ENCODE data around the gene CCDC148. TPM values are rescaled to one million over a fixed set of nuclear protein-coding genes. Genes with fewer than 3 reads are reported as not detected.

The CCDC148 gene
- total RNA-seq, 1 experiment from 2014 or later = 7.2 TPM

GRCh38 chr2:158212301-158212700 lies 244.3 kb downstream of the CCDC148 start:
- DNase-seq (ENCODE audit: low read depth) = no peak
- in situ Hi-C loops (cut with HindIII; ENCODE audit: low pct_unique_long_range_greater_than_20kb, low sequenced_read_pairs) = no loop called here

GRCh38 chr2:158211502-158211901 lies 245.1 kb downstream of the CCDC148 start:
- in situ Hi-C loops (cut with HindIII; ENCODE audit: low pct_unique_long_range_greater_than_20kb, low sequenced_read_pairs) = no loop called here
- no peak for DNase-seq (ENCODE audit: low read depth)

GRCh38 chr2:158207354-158207753 lies 249.2 kb downstream of the CCDC148 start:
- no peak for DNase-seq (ENCODE audit: low read depth)
- in situ Hi-C loops (cut with HindIII; ENCODE audit: low pct_unique_long_range_greater_than_20kb, low sequenced_read_pairs) = no loop called here

- in situ Hi-C loops (cut with HindIII; ENCODE audit: low pct_unique_long_range_greater_than_20kb, low sequenced_read_pairs) = no loop called here
Observed at GRCh38 chr2:158205215-158205614, 251.3 kb downstream of the CCDC148 start.

GRCh38 chr2:158204741-158205165 lies 251.8 kb downstream of the CCDC148 start:
- no peak for DNase-seq (ENCODE audit: low read depth)
- in situ Hi-C loops (cut with HindIII; ENCODE audit: low pct_unique_long_range_greater_than_20kb, low sequenced_read_pairs) = no loop called here

More at GRCh38 chr2:158205215-158205614, 251.3 kb downstream of the CCDC148 start:
- DNase-seq (ENCODE audit: low read depth) = no peak

- in situ Hi-C loops (cut with HindIII; ENCODE audit: low pct_unique_long_range_greater_than_20kb, low sequenced_read_pairs) = no loop called here
- no peak for DNase-seq (ENCODE audit: low read depth)
Observed at GRCh38 chr2:158202161-158202815, 254.3 kb downstream of the CCDC148 start.

- DNase-seq (ENCODE audit: low read depth) = no peak
- in situ Hi-C loops (cut with HindIII; ENCODE audit: low pct_unique_long_range_greater_than_20kb, low sequenced_read_pairs) = no loop called here
Observed at GRCh38 chr2:158199928-158200650, 256.5 kb downstream of the CCDC148 start.

- in situ Hi-C loops (cut with HindIII; ENCODE audit: low pct_unique_long_range_greater_than_20kb, low sequenced_read_pairs) = no loop called here
- no peak for DNase-seq (ENCODE audit: low read depth)
Observed at GRCh38 chr2:158197940-158198339, 258.6 kb downstream of the CCDC148 start.

- in situ Hi-C loops (cut with HindIII; ENCODE audit: low pct_unique_long_range_greater_than_20kb, low sequenced_read_pairs) = no loop called here
- no peak for DNase-seq (ENCODE audit: low read depth)
Observed at GRCh38 chr2:158194229-158194628, 262.3 kb downstream of the CCDC148 start.

GRCh38 chr2:158192515-158193443 lies 263.8 kb downstream of the CCDC148 start:
- in situ Hi-C loops (cut with HindIII; ENCODE audit: low pct_unique_long_range_greater_than_20kb, low sequenced_read_pairs) = no loop called here
- no peak for DNase-seq (ENCODE audit: low read depth)

GRCh38 chr2:158191076-158191895 lies 265.3 kb downstream of the CCDC148 start:
- peak; percentile 82 for DNase-seq (ENCODE audit: low read depth)
- in situ Hi-C loops (cut with HindIII; ENCODE audit: low pct_unique_long_range_greater_than_20kb, low sequenced_read_pairs) = no loop called here

GRCh38 chr2:158189526-158189925 lies 267.0 kb downstream of the CCDC148 start:
- DNase-seq (ENCODE audit: low read depth) = no peak
- in situ Hi-C loops (cut with HindIII; ENCODE audit: low pct_unique_long_range_greater_than_20kb, low sequenced_read_pairs) = no loop called here

GRCh38 chr2:158187908-158188307 lies 268.6 kb downstream of the CCDC148 start:
- no peak for DNase-seq (ENCODE audit: low read depth)
- in situ Hi-C loops (cut with HindIII; ENCODE audit: low pct_unique_long_range_greater_than_20kb, low sequenced_read_pairs) = no loop called here

- peak; percentile 24 for DNase-seq (ENCODE audit: low read depth)
- in situ Hi-C loops (cut with HindIII; ENCODE audit: low pct_unique_long_range_greater_than_20kb, low sequenced_read_pairs) = no loop called here
Observed at GRCh38 chr2:158184556-158185343, 271.8 kb downstream of the CCDC148 start.

- in situ Hi-C loops (cut with HindIII; ENCODE audit: low pct_unique_long_range_greater_than_20kb, low sequenced_read_pairs) = no loop called here
- no peak for DNase-seq (ENCODE audit: low read depth)
Observed at GRCh38 chr2:158184001-158184400, 272.6 kb downstream of the CCDC148 start.

GRCh38 chr2:158182676-158183295 lies 273.8 kb downstream of the CCDC148 start:
- in situ Hi-C loops (cut with HindIII; ENCODE audit: low pct_unique_long_range_greater_than_20kb, low sequenced_read_pairs) = no loop called here
- DNase-seq (ENCODE audit: low read depth) = peak; percentile 22

GRCh38 chr2:158181171-158181570 lies 275.4 kb downstream of the CCDC148 start:
- DNase-seq (ENCODE audit: low read depth) = peak; percentile 25

More at GRCh38 chr2:158181171-158181570, 275.4 kb downstream of the CCDC148 start:
- in situ Hi-C loops (cut with HindIII; ENCODE audit: low pct_unique_long_range_greater_than_20kb, low sequenced_read_pairs) = no loop called here
